ENCODE results near the gene DHFR2. TPM values are rescaled to one million over a fixed set of nuclear protein-coding genes. Genes with fewer than 3 reads are reported as not detected.
"Not testable (repeated sequence)": the region's sequence is repeated elsewhere in the genome, so short reads cannot be mapped to it uniquely, and the experiment has no call there.

The DHFR2 gene
- total RNA-seq (2022) (3.4 and 5.0 TPM in 2 replicates), Bru-seq, nascent RNA (percentile 67 among the genes with signal in this experiment), BruChase-seq, experiment 1, labeled RNA remaining after a 6-hour chase (percentile 85 among the genes with signal in this experiment), BruChase-seq, experiment 2, labeled RNA remaining after a 2-hour chase (percentile 81 among the genes with signal in this experiment)
- long read RNA-seq, full-length matches to known transcripts: 7 of 11 reads
- long read RNA-seq, partial matches to known transcripts: 0 of 11 reads
- long read RNA-seq, other reads (novel, unspliced or antisense): 4 of 11 reads

GRCh38 chr3:94062513-94063404 is at the start of gene DHFR2, which contains the start of gene NSUN3:
Gene DHFR2, minus strand, starts transcription at chr3:94062916. Its CDS starts 1,405 bp downstream, at chr3:94061511.
Gene NSUN3, plus strand, starts transcription at chr3:94063061. Its CDS starts 66 bp downstream, at chr3:94063127.
- peak within 1 kb of the TSS; percentile 99 for H3K27ac Mint-ChIP-seq (ENCODE audit: low read depth, unreplicated experiment)
- H3K36me3 Mint-ChIP-seq (ENCODE audit: insufficient read depth, unreplicated experiment): peaks cover 17% of the 10 kb centered on the region
- H3K4me3 Mint-ChIP-seq (ENCODE audit: unreplicated experiment): peak within 1 kb of the TSS; percentile 92
- no peak for TF ChIP-seq CTCF (IDR thresholded peaks at IDR 0.05; ENCODE audit: unreplicated experiment)
- BruUV-seq (replicated peaks): TSS peak; percentile 77
- POLR2A ChIA-PET: interaction anchor here (0.5 to 3.0 kb wide), 27 partner anchors 9 to 439 kb away, joined by 3 to 16 read pairs (median 4); partner anchors contain the start of genes ARL13B, PROS1 and STX19
- H3K4me1 Mint-ChIP-seq (ENCODE audit: insufficient read depth, unreplicated experiment): peaks cover 14% of the 10 kb centered on the region
- DNase-seq (ENCODE audit: unreplicated experiment): peak; percentile 98
- CTCF ChIA-PET: interaction anchor here (0.5 to 1.4 kb wide), 5 partner anchors 13 to 63 kb away, joined by 3 to 5 read pairs (median 4); no protein-coding TSS in a partner anchor
- peaks cover 10% of the 10 kb centered on the region for H3K9me3 Mint-ChIP-seq (ENCODE audit: unreplicated experiment)
- H3K27me3 Mint-ChIP-seq (ENCODE audit: insufficient read depth, unreplicated experiment): no peaks in the 10 kb centered on the region
- intact Hi-C loops (cut with micrococcal nuclease): loop anchor here (10.0 kb wide), 2 partner anchors 188 to 218 kb away; no protein-coding TSS in a partner anchor

DNA sequence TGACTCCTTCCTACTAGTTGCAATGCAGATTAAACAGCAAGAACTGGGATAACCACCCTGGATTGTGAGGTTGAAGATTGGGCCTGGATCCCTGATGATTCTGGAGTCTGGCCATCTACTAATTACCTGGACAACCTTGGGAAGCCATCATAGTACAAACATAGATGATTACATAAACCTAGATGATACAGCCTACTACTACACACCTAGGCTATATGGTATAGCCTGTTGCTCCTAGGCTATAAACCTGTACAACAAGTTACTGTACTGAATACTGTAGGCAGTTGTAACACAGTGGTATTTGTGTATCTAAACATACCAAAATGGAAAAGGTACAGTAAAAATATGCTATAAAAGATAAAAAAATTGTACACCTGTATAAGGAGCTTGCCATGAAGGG is 48.1 kb upstream of the DHFR2 start:
- no peak for TF ChIP-seq CTCF (IDR thresholded peaks at IDR 0.05; ENCODE audit: unreplicated experiment)
- ChIA-PET CTCF (no interaction called here), POLR2A (interaction anchor here (0.6 kb wide), 1 partner anchor 59 kb away, joined by 3 read pairs; no protein-coding TSS in a partner anchor)
- no TSS peak for BruUV-seq (replicated peaks)
- Mint-ChIP-seq H3K27ac (ENCODE audit: low read depth, unreplicated experiment) (no peak overlapping the region), H3K36me3 (ENCODE audit: insufficient read depth, unreplicated experiment) (peaks cover 24% of the 10 kb centered on the region), H3K9me3 (ENCODE audit: unreplicated experiment) (no peaks in the 10 kb centered on the region), H3K4me1 (ENCODE audit: insufficient read depth, unreplicated experiment) (no peaks in the 10 kb centered on the region), H3K27me3 (ENCODE audit: insufficient read depth, unreplicated experiment) (no peaks in the 10 kb centered on the region), H3K4me3 (ENCODE audit: unreplicated experiment) (no peak overlapping the region)
- intact Hi-C loops (cut with micrococcal nuclease): no loop called here
- no peak for DNase-seq (ENCODE audit: unreplicated experiment)

DNA sequence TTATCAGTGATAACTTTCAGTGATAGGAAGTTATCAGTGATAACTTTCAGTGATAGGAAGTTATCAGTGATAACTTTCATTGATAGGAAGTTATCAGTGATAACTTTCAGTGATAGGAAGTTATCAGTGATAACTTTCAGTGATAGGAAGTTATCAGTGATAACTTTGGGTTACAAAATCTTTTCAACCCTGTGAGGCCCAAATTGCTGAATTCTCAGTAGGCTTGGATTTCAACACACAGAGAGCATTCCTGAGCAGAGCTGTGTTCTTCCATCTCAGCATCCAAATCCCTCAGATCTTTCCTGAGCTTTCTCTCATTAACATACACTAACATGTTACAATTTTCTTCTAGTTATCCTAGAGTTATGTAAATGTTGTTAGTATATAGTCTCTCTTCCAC is 47.5 kb upstream of the DHFR2 start:
- POLR2A ChIA-PET; H3K4me1 Mint-ChIP-seq (ENCODE audit: insufficient read depth, unreplicated experiment); H3K27ac Mint-ChIP-seq (ENCODE audit: low read depth, unreplicated experiment); H3K4me3 Mint-ChIP-seq (ENCODE audit: unreplicated experiment); H3K27me3 Mint-ChIP-seq (ENCODE audit: insufficient read depth, unreplicated experiment); CTCF ChIA-PET; DNase-seq (ENCODE audit: unreplicated experiment); intact Hi-C loops (cut with micrococcal nuclease); H3K9me3 Mint-ChIP-seq (ENCODE audit: unreplicated experiment); BruUV-seq (replicated peaks): not testable (repeated sequence)
- peaks cover 24% of the 10 kb centered on the region for H3K36me3 Mint-ChIP-seq (ENCODE audit: insufficient read depth, unreplicated experiment)

- no TSS peak for BruUV-seq (replicated peaks)
- no peaks in the 10 kb centered on the region for H3K4me1 Mint-ChIP-seq (ENCODE audit: insufficient read depth, unreplicated experiment)
- peaks cover 17% of the 10 kb centered on the region for H3K36me3 Mint-ChIP-seq (ENCODE audit: insufficient read depth, unreplicated experiment)
- H3K4me3 Mint-ChIP-seq (ENCODE audit: unreplicated experiment): no peak overlapping the region
- H3K27me3 Mint-ChIP-seq (ENCODE audit: insufficient read depth, unreplicated experiment): no peaks in the 10 kb centered on the region
- DNase-seq (ENCODE audit: unreplicated experiment): no peak
- H3K9me3 Mint-ChIP-seq (ENCODE audit: unreplicated experiment): no peaks in the 10 kb centered on the region
- intact Hi-C loops (cut with micrococcal nuclease): no loop called here
- H3K27ac Mint-ChIP-seq (ENCODE audit: low read depth, unreplicated experiment): no peak overlapping the region
- ChIA-PET POLR2A (no interaction called here), CTCF (no interaction called here)
- TF ChIP-seq CTCF (IDR thresholded peaks at IDR 0.05; ENCODE audit: unreplicated experiment): no peak
Measured at GRCh38 chr3:94106268-94106667, 43.6 kb upstream of the DHFR2 start.

Data from MCF 10A (cell line).